ENCODE results near the gene STAP2. TPM values are rescaled to one million over a fixed set of nuclear protein-coding genes. Genes with fewer than 3 reads are reported as not detected.

STAP2 gene
- total RNA-seq, 1 experiment from 2014 or later = 0.19 TPM

DNA sequence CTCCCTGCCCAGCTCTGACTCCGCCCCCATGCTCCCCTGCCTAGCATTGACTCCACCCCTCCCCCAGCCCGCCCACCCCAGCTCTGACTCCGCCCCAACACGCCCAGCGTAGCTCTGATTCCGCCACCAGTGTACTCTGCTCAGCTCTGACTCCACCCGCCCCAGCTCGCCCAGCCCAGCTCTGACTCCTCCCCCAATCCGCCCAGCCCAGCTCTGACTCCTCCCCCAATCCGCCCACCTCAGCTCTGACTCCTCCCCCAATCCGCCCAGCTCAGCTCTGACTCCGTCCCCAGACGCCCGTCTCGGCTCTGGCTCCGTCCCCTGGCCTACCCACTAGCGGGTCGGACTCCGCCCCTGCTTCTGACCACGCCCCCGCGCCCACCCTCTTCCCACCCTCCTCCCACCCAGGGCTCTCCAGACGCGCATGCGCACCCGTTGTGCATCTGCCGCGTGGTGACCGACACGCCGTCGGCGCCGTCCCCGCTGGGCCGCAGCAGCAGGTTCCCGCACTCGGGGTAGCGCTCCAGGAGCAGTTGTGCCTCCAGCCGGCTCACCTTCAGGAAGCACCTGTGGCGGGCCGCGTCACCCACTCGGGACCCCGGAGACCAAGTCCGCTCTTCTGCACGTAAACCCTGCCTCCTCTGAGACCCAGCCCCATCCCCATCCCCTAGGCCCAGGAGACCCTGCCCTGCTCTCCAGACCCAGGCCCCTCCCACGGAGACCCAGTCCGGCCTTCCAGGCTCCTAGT, 10.2 kb downstream of the STAP2 start:
- DNase-seq (ENCODE audit: low spot score) = no peak

DNA sequence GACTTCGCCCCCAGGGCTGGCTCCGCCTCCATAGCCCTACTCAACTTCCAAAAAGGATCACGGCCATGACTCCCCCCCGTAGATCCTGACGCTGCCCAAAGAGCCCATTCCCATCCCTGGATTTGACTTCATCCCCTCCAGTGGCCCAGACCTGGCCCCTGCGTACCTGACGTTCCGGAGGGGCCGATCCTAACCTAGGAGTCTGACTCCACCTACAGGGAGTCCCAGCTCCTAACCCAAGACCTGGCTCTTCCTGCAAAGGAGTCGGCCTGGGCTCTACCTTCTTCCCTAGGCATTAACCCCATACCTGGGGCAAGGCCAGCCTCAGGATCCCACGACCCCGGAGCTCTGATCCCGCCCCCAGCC, 10.8 kb downstream of the STAP2 start:
- DNase-seq (ENCODE audit: low spot score) = no peak

DNA sequence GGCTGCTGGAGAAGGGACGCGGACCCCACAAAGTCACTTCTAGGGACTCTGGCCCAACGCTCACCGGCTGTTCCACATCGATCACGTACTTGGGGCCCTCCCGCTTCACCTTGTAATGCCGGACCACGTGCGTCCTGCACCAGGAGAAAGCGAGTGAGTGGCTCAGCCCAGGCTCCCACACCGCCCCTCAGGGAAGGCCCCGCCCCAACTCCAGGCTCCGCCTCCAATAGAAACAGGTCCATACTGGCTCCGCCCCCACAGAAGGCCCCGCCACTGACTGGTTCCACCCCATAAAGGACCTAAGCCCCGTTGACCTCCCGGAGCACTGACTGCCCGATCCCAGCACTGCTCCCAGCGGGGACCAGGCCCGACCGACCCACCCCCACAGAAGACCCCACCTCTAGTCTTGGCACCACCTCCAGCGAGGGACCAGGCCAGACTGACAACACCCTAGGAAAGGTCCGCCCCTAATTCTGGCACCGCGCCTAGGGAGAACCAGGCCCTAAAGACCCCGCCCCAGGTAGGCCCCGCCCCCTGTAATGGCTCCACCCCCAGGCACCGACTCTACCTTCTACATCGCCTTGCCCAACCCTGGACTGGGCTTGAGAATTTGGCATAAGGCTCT, 11.3 kb downstream of the STAP2 start:
- DNase-seq (ENCODE audit: low spot score) = no peak

DNA sequence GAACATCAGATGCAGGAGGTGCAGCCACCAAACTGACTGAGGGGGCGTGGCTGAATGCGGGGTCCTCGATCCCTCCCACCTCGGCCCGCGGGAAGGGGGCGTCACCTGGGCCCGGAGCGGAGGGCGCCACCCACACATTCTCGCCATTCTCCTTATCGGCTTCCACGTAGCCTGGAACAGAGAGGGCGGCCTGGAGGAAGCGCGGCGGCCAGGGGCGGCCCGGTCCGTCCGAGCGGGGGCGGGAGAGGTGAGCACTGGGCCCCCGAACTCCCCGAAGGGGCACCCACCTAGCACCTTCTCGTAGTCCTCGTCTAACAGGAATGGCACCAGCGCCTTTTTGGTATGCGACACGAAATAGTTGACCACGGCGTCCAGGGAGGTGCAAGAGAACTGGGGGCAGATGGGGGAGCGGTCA, 11.8 kb downstream of the STAP2 start:
- DNase-seq (ENCODE audit: low spot score) = no peak

DNA sequence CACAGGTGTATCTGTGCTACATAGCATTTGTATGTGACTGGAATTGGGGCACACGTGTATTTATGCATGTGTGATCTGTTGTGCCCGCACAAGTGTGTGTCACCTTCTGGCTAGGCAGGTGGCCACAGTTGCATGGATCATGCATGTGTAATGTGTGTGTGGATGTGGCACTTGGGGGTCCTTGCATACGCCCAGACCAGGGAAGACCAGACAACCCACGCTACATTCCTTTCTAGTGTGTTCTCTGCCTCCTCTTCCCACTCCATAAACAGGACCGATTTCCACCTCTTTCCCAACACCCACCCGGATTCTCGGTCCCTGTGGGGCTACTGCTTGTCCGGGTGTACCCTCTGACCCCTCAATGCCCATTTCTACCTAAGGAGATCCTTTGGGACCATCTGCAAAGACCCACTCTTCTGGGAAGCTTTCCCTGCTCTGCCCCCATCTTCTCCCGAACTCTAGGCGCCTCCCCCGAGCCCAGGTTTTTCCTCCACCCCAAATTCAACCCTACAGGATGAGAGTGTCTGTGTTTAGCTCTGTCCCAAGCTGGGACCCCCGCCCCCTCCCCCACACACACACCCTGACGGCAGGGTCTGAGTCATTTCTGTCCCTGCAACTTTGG, 12.3 kb downstream of the STAP2 start:
- DNase-seq (ENCODE audit: low spot score) = no peak

DNA sequence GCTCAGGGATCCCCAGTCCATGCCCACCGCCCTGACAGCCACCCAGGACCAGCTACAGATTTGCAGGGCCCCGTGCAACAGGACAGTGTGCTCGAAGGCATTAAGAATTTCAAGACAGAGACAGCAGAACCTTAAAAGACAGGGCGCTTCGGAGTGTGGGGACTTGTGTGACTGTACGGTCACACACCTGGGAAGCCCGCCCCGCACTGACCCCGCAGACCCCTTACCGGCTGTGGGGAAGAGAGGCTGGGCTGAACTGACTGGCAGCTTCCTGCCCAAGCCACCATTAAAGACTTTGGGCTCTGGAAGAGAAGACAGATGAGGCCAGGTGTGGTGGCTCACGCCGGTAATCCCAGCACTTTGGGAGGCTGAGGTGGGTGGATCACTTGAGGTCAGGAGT, 14.4 kb downstream of the STAP2 start:
- DNase-seq (ENCODE audit: low spot score) = no peak

DNA sequence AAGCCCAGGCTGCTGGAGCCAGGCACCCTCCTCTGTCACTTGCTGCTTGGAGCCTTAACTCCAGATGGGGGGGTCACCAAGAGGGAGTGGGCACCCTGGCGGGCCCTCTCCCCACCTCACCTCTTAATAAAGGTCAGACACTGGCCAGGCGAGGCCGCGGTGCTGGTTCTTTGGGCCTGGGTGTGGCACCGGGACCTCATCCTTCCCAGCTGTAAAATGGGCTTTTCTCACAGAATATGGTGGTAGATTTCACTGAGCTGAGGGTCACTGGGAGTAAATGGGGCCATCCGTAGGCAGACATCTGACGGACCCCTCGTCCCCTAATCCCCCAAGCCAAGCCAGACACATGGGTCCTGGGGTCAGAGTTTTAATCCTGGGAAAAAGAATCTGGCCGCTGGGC, 14.9 kb downstream of the STAP2 start:
- no peak for DNase-seq (ENCODE audit: low spot score)

DNA sequence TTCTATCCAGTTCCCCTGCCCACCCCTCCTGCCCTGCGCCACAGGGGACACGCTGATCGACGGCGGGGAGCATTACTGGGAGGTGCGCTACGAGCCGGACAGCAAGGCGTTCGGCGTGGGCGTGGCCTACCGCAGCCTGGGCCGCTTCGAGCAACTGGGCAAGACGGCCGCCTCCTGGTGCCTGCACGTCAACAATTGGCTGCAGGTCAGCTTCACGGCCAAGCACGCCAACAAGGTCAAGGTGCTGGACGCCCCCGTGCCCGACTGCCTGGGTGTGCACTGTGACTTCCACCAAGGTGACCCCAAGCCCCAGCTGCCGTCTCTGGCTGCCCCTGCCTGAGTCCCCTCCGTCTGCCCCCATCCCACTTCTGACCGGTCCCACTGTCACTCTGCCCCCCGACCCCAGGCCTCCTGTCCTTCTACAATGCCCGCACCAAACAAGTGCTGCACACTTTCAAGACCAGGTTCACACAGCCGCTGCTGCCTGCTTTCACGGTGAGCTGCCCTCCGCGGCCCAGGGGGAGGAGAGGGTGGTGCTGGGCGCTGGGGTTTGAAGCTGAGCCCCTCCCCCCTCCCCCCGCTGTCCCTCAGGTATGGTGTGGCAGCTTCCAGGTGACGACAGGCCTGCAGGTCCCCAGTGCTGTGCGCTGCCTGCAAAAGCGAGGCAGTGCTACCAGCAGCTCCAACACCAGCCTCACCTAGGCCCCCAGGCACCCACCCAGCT, 15.5 kb downstream of the STAP2 start:
- DNase-seq (ENCODE audit: low spot score) = no peak

DNA sequence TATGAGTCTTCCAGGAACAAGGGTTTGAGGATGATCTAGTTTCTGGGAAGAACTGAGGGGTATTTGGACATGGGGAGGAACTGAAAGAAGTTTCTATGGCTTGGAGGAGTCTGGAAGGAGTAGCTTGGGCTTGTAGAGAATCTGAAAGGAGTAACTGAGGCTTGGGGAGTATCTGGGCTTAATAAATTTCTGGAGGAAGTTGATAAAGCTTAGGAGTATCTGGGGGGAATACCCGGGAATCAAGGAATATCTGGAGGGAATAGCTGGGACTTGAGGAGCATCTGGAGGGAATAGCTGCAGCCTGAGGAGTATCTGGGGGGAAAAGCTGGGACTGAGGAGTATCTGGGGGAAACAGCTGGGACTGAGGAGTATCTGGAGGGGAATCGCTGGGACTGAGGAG, 18.2 kb downstream of the STAP2 start:
- DNase-seq (ENCODE audit: low spot score) = no peak

DNA sequence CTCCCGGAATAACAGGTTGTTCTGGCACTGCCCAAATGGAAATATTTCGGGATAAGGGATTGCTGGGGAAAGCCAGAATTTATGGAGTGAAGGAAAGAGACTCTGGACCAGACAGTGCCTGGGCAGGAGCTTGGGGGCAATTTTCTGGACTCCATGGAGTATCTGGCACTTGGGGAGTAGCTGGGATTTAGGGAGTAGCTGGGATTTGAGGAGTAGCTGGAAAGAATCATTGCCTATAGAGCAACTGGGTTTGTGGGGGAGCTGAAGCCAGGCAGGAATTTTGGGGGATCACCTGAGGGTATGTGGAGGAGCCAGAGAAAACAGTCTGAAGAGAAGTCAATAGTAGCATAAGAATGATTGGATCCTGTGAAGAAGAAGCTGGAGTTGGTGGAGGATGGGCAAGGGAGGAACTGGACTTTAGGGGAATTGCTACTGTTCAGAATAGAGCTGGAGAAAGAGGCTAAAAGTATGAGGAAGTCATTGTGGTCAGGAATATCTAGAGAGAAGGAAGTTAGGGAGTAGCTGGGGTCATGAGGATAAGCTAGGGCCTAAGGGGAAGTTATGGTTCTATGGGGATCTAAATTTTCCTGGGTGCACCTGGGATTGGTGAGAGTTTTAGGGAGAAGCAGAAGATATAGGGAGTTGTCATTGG, 19.4 kb downstream of the STAP2 start:
- no peak for DNase-seq (ENCODE audit: low spot score)

DNA sequence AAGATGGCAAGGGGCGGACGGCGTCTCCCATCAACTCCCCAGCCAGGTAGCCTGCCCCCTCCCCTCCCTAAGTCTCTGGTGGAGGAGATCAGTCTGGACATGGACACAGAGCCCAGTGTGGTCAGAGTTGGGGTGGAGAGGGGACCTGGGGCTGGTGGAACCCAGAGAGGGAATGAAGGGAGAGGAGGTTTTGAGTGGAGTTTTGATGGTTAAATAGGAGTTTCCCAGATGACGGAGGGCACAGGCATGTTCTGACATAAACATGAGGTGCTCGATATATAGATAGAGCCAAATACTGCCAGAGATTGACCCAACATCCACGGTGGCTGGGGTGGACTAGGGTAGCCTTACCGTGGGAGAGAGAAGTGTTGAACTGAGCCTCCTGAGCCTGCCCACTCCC, 20.2 kb downstream of the STAP2 start:
- DNase-seq (ENCODE audit: low spot score) = no peak

DNA sequence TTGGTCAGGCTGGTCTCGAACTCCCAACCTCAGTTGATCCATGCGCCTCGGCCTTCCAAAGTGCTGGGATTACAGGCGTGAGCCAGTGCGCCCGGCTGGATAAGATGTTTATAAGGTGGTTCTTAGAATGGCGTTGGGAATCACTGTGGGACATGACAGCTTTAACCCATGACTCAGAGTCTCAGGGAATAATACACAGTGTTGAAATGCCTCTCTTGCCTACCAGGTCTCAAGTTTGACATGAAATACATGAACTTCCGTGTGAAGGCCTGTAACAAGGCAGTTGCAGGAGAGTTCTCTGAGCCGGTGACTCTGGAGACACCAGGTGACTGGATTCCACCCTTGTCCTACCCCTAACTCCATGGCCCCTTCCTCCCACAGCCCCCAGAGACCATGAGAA, 21.7 kb downstream of the STAP2 start:
- DNase-seq (ENCODE audit: low spot score) = no peak

DNA sequence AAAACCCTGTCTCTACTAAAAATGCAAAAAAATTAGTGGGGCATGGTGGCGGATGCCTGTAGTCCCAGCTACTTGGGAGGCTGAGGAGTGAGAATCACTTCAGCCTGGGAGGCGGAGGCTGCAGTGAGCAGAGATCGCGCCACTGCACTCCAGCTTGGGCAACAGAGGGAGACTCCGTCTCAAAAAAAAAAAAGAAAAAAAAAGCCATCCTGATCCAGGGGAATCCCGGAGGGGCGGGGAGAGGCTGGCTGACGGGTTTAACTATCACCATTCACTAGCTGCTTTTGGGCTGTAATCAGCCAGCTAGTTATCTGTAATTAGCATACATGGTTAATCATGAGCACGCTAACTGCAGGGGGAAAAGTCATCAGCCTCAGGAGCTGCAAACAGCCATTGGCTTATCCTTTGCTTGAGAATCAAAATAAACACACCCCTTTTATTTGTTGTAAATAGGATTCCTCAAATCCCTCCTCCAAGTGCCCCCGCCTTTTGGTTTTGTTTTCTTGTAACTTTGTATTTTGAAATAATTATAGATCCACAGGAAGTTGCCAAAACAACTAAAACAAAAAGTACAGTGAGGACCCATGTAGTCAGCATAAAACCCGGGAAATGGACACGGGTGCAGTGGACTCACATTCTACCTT, 24.7 kb downstream of the STAP2 start:
- DNase-seq (ENCODE audit: low spot score) = no peak

DNA sequence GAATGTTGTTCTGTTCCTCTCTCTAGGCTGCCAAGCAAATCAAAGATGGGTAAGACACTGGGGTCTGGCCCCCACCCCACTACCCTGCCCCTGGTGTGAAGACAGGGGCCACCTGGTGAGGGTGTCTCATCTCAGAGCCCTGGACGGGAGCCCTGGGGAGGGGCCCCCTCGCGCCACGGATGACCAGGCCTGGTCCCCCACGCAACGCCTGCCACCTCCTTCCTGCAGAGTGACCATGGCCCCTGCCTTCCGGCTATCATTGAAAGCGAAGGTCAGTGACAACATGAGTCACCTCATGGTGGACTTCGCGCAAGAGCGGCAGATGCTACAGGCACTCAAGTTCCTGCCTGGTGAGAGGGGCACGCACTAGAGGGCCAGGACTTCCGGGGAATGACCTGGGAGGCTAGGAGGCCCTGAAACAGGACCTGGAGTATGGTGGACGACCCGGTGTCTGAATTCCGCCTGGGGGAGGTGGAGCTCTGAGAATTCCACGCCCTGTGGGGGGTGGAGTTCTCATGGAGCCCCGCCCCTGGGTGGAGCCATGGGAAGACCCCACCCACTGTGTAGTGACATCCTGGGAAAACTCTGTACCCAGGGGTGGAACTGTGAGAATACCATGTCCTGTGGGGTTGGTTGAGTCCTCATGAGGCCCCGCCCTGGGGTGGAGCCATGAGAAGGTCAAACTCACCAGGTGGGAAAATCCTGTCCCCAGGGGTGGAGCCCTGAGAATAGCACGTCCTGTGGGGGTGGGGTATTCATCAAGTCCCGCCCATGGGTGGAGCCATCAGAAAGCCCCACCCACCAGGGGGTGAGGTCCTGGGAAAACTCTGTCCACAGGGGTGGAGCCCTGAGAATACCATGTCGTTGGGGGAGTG, 28.1 kb downstream of the STAP2 start:
- DNase-seq (ENCODE audit: low spot score) = no peak

DNA sequence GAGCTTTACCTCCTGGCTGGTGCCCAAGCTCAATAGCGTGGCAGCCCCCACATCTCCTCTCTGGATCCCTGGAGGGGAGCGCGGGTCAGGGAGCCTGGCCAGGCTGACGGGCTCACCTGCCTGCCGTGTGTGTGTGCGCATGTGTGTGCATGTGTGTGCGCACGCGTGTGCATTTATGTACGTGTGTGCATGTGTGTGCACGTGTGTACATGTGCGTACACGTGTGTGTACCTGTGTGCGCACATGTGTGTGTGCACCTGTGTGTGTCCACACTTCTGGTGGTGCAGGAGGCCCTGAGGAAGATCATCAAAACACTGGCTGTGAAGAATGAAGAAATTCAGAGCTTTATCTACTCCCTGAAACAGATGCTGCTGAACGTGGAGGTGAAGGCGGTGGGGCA, 33.0 kb downstream of the STAP2 start:
- DNase-seq (ENCODE audit: low spot score) = no peak

DNA sequence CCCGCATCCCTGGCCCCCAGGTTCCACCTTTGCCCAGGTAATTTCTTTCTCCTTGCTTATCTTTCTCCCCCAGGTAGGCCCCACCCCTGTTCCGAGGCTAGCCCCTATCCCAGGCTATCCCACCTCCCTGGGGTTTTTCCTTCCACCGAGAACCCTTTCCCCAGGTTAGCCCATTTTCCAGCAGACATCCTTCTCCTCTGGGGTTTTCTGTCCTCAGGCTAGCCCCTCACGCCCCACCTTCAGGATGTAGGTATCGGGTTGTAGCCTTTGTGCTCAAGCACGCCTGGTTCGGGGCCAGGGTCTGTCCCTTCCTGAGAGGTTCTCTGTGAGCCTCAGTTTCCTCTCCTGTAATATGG, 33.4 kb downstream of the STAP2 start:
- no peak for DNase-seq (ENCODE audit: low spot score)

DNA sequence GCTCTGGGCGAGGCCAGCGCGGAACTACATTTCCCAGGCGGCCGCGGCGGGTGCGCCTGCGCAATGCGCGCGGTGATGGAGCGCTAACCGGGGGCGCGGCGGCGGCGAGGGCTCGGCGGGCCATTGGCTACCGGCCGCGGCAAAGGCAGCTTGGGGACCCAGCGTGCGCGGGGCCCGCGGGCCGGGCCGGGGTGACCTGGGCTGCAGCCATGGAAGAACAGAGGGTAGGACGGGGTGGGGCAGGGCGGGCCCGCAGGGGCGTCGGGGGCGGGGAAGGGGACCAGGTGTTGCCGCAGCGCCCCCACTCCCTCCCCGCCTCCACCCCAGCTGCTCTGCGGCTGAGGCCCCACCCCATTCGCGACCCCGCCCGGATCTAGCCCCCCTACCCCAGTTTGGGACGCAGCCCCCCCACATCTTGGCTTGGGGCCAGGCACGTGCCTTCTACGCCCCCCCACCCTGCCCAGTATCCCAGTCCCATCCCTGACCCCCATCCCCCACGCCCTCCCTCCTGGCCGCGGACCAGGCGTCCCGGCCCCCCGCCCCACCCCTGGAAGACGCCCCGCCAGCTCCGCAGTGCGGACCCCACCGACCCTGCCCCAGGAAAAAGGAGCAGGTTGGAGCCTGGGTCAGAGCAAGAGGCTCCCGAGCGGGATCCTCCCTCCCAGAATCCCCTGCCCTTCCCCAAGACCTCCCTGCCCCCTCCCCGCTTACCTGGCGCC, 33.9 kb downstream of the STAP2 start, which contains the start of gene FSD1:
Gene FSD1 (plus strand): TSS at position 61 of the 719 bp plus-strand sequence. CDS start 149 bp downstream, at position 210.
- peak; percentile 27 for DNase-seq (ENCODE audit: low spot score)

DNA sequence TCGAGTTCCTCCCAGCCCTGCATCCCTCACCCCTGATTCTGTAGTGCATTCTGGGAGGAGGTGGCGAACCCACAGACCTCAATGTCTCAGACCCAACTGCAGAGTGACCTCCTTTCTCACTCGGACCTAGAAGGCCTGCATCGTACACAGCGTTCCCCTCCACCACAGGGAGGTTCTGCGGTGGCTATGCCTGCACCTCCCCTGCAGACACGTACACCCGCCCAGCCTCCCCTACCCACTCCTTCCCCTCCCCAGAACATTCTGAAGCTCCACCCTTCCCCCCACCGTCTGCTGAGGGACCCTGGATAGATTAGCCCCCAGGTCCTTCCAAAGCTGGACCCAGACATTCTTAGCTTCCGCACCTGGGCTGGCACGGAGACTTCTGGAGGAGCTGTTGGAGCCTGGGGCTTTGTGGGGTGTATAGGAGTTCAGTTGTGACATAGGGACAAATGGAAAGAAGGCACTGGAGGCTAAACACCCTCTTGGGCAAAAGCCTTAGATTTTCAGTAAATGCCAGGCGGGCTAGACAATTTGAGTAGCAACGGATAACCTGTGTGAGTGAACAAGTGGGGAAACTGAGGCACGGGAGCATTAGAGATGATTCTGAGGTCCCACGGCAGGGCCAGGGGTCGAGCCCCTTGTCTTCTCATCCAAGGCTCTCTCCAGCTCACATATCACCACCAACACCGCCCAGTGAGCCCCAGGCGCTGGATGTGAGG, 34.6 kb downstream of the STAP2 start:
- DNase-seq (ENCODE audit: low spot score) = no peak

DNA sequence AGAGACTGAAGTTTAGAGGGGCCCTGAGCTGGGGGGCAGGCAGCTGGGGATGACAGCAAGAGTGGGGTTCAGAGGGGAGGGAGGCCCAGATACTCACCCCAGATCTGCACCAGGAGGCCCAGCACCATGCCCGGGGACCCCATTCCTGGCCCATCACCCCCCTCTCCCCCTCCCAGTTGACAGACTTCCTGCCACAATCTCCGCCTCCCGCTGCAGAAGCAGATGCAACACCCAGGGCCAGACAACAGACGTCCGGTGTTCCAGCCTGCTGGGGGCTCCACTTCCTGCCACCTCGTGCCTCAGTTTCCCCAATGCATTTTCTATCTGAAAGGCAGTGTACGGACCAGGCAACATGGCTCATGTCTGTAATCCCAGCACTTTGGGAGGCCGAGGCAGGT, 36.4 kb downstream of the STAP2 start, which contains the start of gene TMIGD2:
Gene TMIGD2 (minus strand): TSS at position 147 of the 398 bp plus-strand sequence. CDS start 4 bp downstream, at position 143.
- no peak for DNase-seq (ENCODE audit: low spot score)
